CD14-positive monocyte (primary cell): ENCODE measurements around the gene AIPL1. TPM values are rescaled to one million over a fixed set of nuclear protein-coding genes. Genes with fewer than 3 reads are reported as not detected.
A peak's percentile ranks its signal among the peaks of the same experiment; 100 is the strongest.

Experiments used
- DNase-seq, 3 donors: peaks; one replicate each; pipeline ENCODE4 v3.0.0-alpha.2; 2011 to 2022
- H2AFZ ChIP-seq: 2 replicates; pipeline ENCODE4 v1.6.0; 2012; ENCODE audit warnings: mild to moderate bottlenecking, low read depth, low read length, inconsistent platforms; ENCODE audit not compliant: insufficient read depth, poor library complexity, severe bottlenecking
- H3K27ac ChIP-seq, 2 donors: 1 replicate in 1 of 2; 2 replicates in 1 of 2; pipeline ENCODE4 v1.5.1; 2012 to 2013; ENCODE audit warnings: low read length in 2 of 2, control low read depth in 1 of 2, inconsistent platforms in 1 of 2, low read depth in 1 of 2, mild to moderate bottlenecking in 1 of 2
- H3K27me3 ChIP-seq, 2 donors: one replicate each; pipeline versions ENCODE4 v1.6.0 to v1.6.1; 2011 to 2013; ENCODE audit warnings: low read length in 2 of 2; ENCODE audit not compliant: control insufficient read depth in 2 of 2, insufficient read depth in 2 of 2
- H3K36me3 ChIP-seq, 2 donors: replicated peaks in 1 of 2; 1 replicate in 1 of 2; 2 replicates in 1 of 2; pipeline versions ENCODE4 v1.5.1 to v1.6.1; 2012 to 2013; ENCODE audit warnings: low read length in 2 of 2, control low read depth in 1 of 2, inconsistent platforms in 1 of 2, mild to moderate bottlenecking in 1 of 2; ENCODE audit not compliant: insufficient read depth in 2 of 2, control insufficient read depth in 1 of 2
- H3K4me1 ChIP-seq, 2 donors: 1 replicate in 1 of 2; 2 replicates in 1 of 2; pipeline versions ENCODE4 v1.5.1 to v1.6.1; 2012 to 2013; ENCODE audit warnings: low read length in 2 of 2, control low read depth in 1 of 2, inconsistent platforms in 1 of 2, mild to moderate bottlenecking in 1 of 2, moderate library complexity in 1 of 2; ENCODE audit not compliant: insufficient read depth in 2 of 2, control insufficient read depth in 1 of 2
- H3K4me2 ChIP-seq: replicated peaks from 2 replicates; pipeline ENCODE3; 2012; ENCODE audit warnings: low read length, moderate library complexity, mild to moderate bottlenecking; ENCODE audit not compliant: poor library complexity, severe bottlenecking; ENCODE audit errors: extremely low read depth
- H3K4me3 ChIP-seq, 3 experiments: fragments of 200-600 bp in 1 of 3; sonication (generic) in 1 of 3; replicated peaks in 1 of 3; 1 replicate in 2 of 3; 2 replicates in 1 of 3; pipeline ENCODE4 v1.5.1; 2011 to 2013; ENCODE audit warnings: low read length in 3 of 3, mild to moderate bottlenecking in 3 of 3, control low read depth in 2 of 3, low read depth in 2 of 3, inconsistent platforms in 1 of 3, moderate library complexity in 1 of 3
- H3K79me2 ChIP-seq: 2 replicates; pipeline ENCODE4 v1.6.0; 2012; ENCODE audit warnings: mild to moderate bottlenecking, control low read depth, inconsistent platforms, low read length, moderate library complexity; ENCODE audit not compliant: insufficient read depth
- H3K9ac ChIP-seq: 2 replicates; pipeline ENCODE4 v1.6.0; 2017; ENCODE audit warnings: low read length, mild to moderate bottlenecking; ENCODE audit not compliant: insufficient read depth, poor library complexity, severe bottlenecking
- H3K9me3 ChIP-seq, 2 donors: replicated peaks in 1 of 2; 1 replicate in 1 of 2; 2 replicates in 1 of 2; pipeline versions ENCODE4 v1.5.1 to v1.6.1; 2012 to 2013; ENCODE audit warnings: low read length in 2 of 2, control low read depth in 1 of 2; ENCODE audit not compliant: control insufficient read depth in 1 of 2, insufficient read depth in 1 of 2
- H4K20me1 ChIP-seq: 2 replicates; pipeline ENCODE4 v1.6.0; 2012; ENCODE audit warnings: mild to moderate bottlenecking, low read length, control low read depth, moderate library complexity; ENCODE audit not compliant: insufficient read depth
- H3K27ac Mint-ChIP-seq, 7 donors: one replicate each; pipeline ENCODE4 v1.8.0; 2020; ENCODE audit warnings: mild to moderate bottlenecking in 7 of 7, mixed read lengths in 7 of 7, moderate library complexity in 6 of 7, inconsistent platforms in 2 of 7
- H3K27me3 Mint-ChIP-seq, 3 donors: one replicate each; pipeline ENCODE4 v1.8.0; 2021 to 2022; ENCODE audit warnings: low read depth in 3 of 3, mild to moderate bottlenecking in 3 of 3, mixed read lengths in 3 of 3, moderate library complexity in 3 of 3, inconsistent platforms in 1 of 3
- H3K36me3 Mint-ChIP-seq, 2 donors: one replicate each; pipeline ENCODE4 v1.8.0; 2020; ENCODE audit warnings: mixed read lengths in 2 of 2, inconsistent platforms in 1 of 2, mild to moderate bottlenecking in 1 of 2
- H3K4me1 Mint-ChIP-seq: one replicate; pipeline ENCODE4 v1.8.0; 2020; ENCODE audit warnings: mild to moderate bottlenecking, mixed read lengths
- H3K4me3 Mint-ChIP-seq, 2 donors: one replicate each; pipeline ENCODE4 v1.8.0; 2020; ENCODE audit warnings: mild to moderate bottlenecking in 2 of 2, mixed read lengths in 2 of 2, moderate library complexity in 1 of 2
- H3K9me3 Mint-ChIP-seq, 7 donors: one replicate each; pipeline ENCODE4 v1.8.0; 2020 to 2022; ENCODE audit warnings: mixed read lengths in 7 of 7, mild to moderate bottlenecking in 6 of 7, moderate library complexity in 6 of 7, inconsistent platforms in 2 of 7
- WGBS: methylation state at CpG from one replicate; pipeline ENCODE4 v1.1.5; 2013; ENCODE audit warnings: missing lambda C conversion rate; ENCODE audit not compliant: insufficient coverage; 5-methylcytosine and 5-hydroxymethylcytosine counted together
- intact Hi-C, 2 donors: fragments of 100-400 bp; cut with micrococcal nuclease; formaldehyde crosslinking; loops; one replicate each; pipeline versions ENCODE4 v1.15.0 to v1.15.1; 2023
- polyA plus RNA-seq, 3 donors: library from polyadenylated mRNA; depleted of rRNA in 1 of 3; unstranded in 2 of 3; stranded (reverse) in 1 of 3; fragments of 300-500 nt in 2 of 3; fragments of >200 nt in 1 of 3; fragmentation: Illumina TruSeq in 2 of 3; gene quantifications; 1 replicate in 2 of 3; 2 replicates in 1 of 3; pipeline ENCODE4 v1.2.3, GENCODE V29; 2012 to 2021
- TF ChIP-seq, protein P1 (sequence below): fragments of 200-600 bp; IDR thresholded peaks from one replicate; pipeline ENCODE4 v1.8.0; 2022; ENCODE audit warnings: antibody characterized with exemption, mild to moderate bottlenecking

AIPL1 gene
- polyA plus RNA-seq, 3 donors: not detected

DNA sequence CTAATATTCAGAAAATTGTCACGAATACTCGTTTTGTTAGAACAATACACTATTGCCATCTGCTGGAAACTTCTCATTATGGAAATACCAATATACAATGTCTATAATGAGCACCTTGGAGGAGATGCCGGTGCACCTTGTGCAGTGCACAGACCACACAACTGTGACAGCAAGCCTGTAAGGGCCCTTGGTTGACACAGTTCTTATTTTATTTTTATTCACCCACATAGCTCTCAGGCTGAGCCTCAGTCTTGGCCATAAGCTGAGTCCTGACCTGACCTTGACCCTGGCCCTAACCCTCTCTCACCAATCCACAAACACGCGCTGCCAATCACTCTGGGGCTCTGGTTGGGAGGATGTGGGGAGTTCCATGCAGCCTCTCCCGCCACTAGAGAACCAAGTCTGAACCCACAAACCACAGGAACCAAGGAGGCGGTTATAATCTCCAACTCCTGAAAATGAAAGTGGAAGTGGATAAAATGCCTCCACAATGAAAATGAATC, 7.6 kb downstream of the AIPL1 start:
- peaks cover 6 to 19% (median 16%) of the 10 kb centered on the region in 7 donors for H3K9me3 Mint-ChIP-seq
- Histone ChIP-seq H3K4me2 (peak overlapping the region; percentile 41), H3K36me3 (no peaks in the 10 kb centered on the region), H3K4me1 (peaks cover 15 to 18% of the 10 kb centered on the region in 2 donors), H3K79me2 (no peaks in the 10 kb centered on the region), H4K20me1 (no peaks in the 10 kb centered on the region), H3K9ac (no peak overlapping the region), H2AFZ (no peak overlapping the region), H3K27me3 (peaks cover 0 to 70% of the 10 kb centered on the region in 2 donors), H3K9me3 (peaks cover 10 to 14% of the 10 kb centered on the region in 2 donors), H3K27ac (peak overlapping the region in 1 of 2 donors; percentile 31), H3K4me3 (peak overlapping the region in 1 of 3 experiments; percentile 51)
- peaks cover 45 to 72% (median 56%) of the 10 kb centered on the region in 3 donors for H3K27me3 Mint-ChIP-seq
- H3K36me3 Mint-ChIP-seq: peaks cover 2 to 6% of the 10 kb centered on the region in 2 donors
- H3K27ac Mint-ChIP-seq: peak overlapping the region in 2 of 7 donors; percentile 80
- 43% methylated on average over 1 of the region's 7 CpGs for WGBS
- peak; percentile 25 to 57 (median 38) for DNase-seq
- H3K4me1 Mint-ChIP-seq: peaks cover 19% of the 10 kb centered on the region
- peak overlapping the region; percentile 51 to 72 for H3K4me3 Mint-ChIP-seq
- TF ChIP-seq, protein P1, sequence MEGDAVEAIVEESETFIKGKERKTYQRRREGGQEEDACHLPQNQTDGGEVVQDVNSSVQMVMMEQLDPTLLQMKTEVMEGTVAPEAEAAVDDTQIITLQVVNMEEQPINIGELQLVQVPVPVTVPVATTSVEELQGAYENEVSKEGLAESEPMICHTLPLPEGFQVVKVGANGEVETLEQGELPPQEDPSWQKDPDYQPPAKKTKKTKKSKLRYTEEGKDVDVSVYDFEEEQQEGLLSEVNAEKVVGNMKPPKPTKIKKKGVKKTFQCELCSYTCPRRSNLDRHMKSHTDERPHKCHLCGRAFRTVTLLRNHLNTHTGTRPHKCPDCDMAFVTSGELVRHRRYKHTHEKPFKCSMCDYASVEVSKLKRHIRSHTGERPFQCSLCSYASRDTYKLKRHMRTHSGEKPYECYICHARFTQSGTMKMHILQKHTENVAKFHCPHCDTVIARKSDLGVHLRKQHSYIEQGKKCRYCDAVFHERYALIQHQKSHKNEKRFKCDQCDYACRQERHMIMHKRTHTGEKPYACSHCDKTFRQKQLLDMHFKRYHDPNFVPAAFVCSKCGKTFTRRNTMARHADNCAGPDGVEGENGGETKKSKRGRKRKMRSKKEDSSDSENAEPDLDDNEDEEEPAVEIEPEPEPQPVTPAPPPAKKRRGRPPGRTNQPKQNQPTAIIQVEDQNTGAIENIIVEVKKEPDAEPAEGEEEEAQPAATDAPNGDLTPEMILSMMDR: no peak
- intact Hi-C loops: loop anchor here in 1 of 2 donors (10.0 kb wide), 1 partner anchor 723 kb away; no protein-coding TSS in a partner anchor

DNA sequence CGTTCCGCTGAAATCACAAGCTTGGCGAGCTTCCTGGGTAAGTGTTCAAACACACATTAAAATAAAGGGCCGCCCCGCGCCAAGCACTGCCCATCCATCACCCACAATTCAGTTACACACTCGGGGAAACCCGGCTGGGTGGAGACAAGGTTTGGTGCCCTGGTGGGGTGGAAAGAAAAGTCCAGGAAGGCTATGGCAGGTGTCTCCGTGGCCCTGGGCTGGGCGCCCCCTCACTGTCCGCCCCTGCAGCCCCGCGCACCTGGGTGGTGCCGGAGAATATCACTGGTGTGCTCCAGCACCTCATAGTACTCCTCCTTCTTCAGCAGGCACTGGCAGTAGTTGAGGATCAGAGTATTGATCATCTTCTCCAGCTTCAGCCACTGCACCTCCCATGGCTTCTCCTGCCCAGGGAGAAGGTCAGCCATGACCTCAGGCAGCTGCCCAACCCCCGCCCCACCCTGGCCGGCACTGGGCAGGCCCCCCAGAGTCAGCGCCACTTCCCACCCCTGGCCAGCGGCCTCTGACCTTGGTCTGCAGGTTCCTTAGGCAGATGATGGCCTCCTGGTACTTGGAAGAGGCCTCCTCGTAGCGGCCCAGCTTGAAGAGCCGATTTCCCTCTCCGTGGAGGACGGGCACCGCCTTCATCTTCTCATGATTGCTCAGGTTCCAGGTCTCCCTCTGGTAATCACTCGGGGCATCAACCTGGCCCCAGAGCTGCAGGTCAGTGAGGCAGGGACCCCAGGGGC, 8.4 kb downstream of the AIPL1 start:
- no peak for DNase-seq
- peaks cover 10 to 14% of the 10 kb centered on the region in 2 donors for H3K9me3 ChIP-seq
- peaks cover 39 to 69% (median 51%) of the 10 kb centered on the region in 3 donors for H3K27me3 Mint-ChIP-seq
- H3K4me2 ChIP-seq: no peak overlapping the region
- H3K4me3 Mint-ChIP-seq: peak overlapping the region in 1 of 2 donors; percentile 57
- no peak overlapping the region for H3K27ac ChIP-seq
- H3K79me2 ChIP-seq: no peaks in the 10 kb centered on the region
- WGBS: 93% methylated on average over 11 of the region's 25 CpGs
- peaks cover 6 to 16% (median 12%) of the 10 kb centered on the region in 7 donors for H3K9me3 Mint-ChIP-seq
- H3K4me1 ChIP-seq: peaks cover 15 to 18% of the 10 kb centered on the region in 2 donors
- intact Hi-C loops: loop anchor here in 1 of 2 donors (10.0 kb wide), 1 partner anchor 722 kb away; no protein-coding TSS in a partner anchor
- TF ChIP-seq, protein P1: no peak
- H3K27ac Mint-ChIP-seq: no peak overlapping the region
- H3K9ac ChIP-seq: no peak overlapping the region
- H3K27me3 ChIP-seq: peaks cover 0 to 70% of the 10 kb centered on the region in 2 donors
- H4K20me1 ChIP-seq: no peaks in the 10 kb centered on the region
- peaks cover 2 to 6% of the 10 kb centered on the region in 2 donors for H3K36me3 Mint-ChIP-seq
- H3K36me3 ChIP-seq: no peaks in the 10 kb centered on the region
- no peak overlapping the region for H3K4me3 ChIP-seq
- H3K4me1 Mint-ChIP-seq: peaks cover 24% of the 10 kb centered on the region
- no peak overlapping the region for H2AFZ ChIP-seq
